Superior temporal gyrus (tissue), 1 donor: ENCODE data around the gene TADA3.
A peak's percentile ranks its signal among the peaks of the same experiment; 100 is the strongest.

ENCODE experiments used
- DNase-seq: peaks from one replicate; pipeline ENCODE4 v3.0.0-alpha.2; 2016; ENCODE audit errors: extremely low spot score

TADA3 gene

DNA sequence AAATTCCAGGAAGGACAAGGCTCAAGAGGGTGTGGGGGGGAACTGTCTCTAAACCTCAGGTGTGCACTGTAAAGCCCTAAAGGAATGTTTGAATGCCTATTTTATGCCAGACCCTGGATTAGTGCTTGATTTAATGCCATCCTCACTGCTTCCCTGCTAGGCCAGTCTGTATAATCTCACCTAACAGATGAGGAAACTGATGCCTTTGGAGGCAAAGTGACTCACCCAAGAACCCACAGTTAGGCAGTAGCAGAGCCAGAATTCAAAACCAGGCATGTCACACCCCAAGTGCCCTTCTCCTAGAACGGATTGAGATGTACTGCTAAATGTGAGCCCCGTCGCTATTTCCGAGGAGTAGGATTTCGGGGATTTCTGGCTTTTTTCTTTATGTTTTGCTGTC is 30.4 kb downstream of the TADA3 start:
- no peak for DNase-seq

- no peak for DNase-seq
Measured at GRCh38 chr3:9760779-9761505, 31.3 kb downstream of the TADA3 start.

GRCh38 chr3:9757427-9757826 is 34.8 kb downstream of the TADA3 start:
- no peak for DNase-seq

DNA sequence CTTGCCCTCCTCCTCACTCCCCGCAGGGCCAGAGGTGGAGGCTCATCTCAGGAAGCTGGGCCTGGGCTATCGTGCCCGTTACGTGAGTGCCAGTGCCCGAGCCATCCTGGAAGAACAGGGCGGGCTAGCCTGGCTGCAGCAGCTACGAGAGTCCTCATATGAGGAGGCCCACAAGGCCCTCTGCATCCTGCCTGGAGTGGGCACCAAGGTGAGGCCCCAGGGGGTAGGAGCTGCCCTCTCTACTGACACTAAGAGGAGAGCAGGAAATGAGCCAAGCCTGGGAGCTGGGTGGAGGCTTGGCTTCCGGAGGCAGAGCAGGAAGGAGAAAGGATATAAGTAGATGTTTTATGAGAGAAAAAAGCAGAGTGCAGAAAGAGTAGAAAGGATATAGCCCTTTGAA is 37.6 kb downstream of the TADA3 start:
- no peak for DNase-seq

GRCh38 chr3:9750556-9751411 is 41.5 kb downstream of the TADA3 start:
- no peak for DNase-seq

DNA sequence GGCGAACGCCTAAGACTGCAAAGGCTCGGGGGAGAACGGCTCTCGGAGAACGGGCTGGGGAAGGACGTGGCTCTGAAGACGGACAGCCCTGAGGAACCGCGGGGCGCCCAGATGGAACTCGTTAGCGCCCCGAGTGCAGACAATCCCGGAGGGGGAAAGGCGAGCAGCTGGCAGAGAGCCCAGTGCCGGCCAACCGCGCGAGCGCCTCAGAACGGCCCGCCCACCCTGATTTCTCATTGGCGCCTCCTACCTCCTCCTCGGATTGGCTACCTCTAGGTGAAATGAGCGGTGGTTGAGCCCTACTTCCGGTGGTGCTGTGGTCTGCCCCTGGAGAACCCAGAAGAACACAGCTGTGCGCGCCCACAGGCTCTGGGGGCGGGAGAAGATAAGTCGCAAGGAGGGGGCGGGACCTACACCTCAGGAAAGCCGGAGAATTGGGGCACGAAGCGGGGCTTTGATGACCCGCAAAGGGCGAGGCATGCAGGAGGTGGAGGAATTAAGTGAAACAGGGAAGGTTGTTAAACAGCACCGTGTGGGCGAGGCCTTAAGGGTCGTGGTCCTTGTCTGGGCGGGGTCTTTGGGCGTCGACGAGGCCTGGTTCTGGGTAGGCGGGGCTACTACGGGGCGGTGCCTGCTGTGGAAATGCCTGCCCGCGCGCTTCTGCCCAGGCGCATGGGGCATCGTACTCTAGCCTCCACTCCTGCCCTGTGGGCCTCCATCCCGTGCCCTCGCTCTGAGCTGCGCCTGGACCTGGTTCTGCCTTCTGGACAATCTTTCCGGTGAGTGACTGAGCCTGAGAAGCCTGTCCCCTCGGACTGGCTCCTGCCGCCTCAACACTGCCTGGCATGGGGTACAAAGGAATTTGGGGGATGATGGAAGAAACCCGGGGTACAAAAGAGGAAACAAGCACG is 42.4 kb downstream of the TADA3 start, which contains the start of gene OGG1:
TSS of gene OGG1 (plus strand) at position 308 of the 911 bp plus-strand sequence. CDS start at position 643, 335 bp downstream.
- peak; percentile 98 for DNase-seq

DNA sequence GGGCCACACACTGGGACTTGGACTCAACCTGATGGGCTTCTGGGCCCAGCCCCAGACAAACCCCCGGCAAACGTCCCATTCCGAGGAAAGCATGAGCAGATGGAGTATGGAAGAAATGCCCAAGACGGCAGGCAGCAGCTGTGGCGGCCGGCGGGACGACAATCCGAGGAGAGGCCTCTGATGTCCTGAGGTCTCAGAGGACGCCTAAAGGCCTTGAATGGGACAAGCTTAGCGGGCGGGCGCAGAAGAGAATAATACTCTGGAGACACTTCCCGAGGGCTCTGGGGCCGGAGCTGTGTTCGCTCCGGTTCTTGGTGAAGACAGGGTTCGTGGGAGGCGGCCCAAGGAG is 43.0 kb downstream of the TADA3 start:
- no peak for DNase-seq

GRCh38 chr3:9748031-9748430 is 44.2 kb downstream of the TADA3 start:
- no peak for DNase-seq

DNA sequence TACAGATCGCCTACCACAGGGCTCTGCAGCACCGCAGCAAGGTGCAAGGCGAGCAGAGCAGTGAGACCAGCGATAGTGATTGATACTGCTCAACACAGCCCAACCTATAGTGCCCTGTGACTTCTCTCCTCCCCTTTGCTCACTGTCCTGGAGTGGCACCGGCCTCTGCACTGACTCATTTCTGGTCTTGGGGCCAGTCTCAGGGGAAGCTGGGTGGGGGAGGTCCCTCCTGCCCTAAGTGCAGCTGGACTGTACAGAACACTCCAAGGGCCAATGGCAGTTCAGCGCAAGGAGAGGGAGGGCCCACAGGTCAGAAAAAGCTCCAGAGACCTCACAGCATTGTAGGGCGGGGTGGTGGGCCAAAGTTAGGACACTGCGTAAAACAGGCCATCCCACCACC is 45.0 kb downstream of the TADA3 start:
- DNase-seq: no peak

- peak; percentile 47 for DNase-seq
Measured at GRCh38 chr3:9746330-9746729, 45.9 kb downstream of the TADA3 start.

GRCh38 chr3:9745521-9745920 is 46.8 kb downstream of the TADA3 start:
- no peak for DNase-seq

DNA sequence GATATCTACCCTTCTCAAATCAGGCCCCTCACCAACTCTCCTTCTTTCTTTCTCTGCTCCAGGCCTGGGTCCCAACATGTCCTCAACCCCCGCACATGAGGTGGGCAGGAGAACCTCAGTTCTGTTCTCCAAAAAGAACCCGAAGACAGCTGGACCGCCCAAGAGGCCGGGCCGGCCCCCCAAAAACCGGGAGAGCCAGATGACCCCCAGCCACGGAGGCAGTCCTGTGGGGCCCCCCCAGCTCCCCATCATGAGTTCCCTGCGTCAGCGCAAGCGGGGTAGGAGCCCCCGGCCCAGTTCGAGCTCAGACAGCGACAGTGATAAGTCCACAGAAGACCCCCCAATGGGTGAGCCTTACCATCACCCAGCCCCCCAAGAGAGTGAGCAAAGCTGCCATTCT is 48.1 kb downstream of the TADA3 start:
- DNase-seq: no peak

DNA sequence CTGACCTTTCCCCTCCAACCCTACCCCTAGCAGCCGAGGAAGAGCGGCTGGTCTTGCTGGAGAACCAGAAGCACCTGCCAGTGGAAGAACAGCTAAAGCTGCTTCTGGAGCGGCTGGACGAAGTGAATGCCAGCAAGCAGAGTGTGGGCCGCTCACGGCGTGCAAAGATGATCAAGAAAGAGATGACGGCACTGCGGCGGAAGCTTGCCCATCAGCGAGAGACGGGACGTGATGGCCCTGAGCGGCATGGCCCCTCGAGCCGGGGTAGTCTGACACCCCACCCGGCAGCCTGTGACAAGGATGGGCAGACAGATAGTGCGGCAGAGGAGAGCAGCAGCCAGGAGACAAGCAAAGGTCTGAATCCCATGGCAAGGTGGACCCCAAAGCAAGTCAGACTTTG is 48.7 kb downstream of the TADA3 start:
- DNase-seq: no peak

GRCh38 chr3:9742560-9742959 is 49.7 kb downstream of the TADA3 start:
- no peak for DNase-seq

DNA sequence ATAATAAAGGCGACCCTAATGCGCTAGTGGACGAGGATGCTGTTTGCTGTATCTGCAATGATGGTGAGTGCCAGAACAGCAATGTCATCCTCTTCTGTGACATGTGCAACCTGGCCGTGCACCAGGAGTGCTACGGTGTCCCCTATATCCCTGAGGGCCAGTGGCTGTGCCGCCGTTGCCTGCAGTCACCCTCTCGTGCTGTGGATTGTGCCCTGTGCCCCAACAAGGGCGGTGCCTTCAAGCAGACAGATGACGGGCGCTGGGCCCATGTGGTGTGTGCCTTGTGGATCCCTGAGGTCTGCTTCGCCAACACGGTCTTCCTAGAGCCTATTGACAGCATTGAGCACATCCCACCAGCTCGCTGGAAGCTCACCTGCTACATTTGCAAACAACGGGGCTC is 53.1 kb downstream of the TADA3 start:
- no peak for DNase-seq

- peak; percentile 59 for DNase-seq
Measured at GRCh38 chr3:9736831-9737230, 55.4 kb downstream of the TADA3 start.

DNA sequence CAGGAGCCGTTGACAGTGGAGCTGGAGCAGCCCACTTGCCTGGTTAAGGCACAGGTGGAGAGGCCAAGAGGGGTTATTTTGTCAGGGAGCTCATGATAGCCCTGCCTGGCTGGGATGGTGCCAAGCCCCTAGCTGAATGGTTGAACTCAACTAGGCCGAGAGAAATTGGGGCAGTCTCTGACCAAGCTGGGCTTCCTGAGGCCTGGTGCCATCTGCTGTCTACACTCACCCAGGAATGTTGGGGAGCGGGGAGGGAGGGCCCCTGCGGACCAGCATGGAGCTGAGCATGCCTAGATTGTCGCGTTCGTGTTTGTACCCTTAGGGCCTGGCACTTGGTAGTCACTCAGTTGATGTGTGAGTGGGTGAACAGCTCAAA is 59.5 kb downstream of the TADA3 start:
- no peak for DNase-seq

DNA sequence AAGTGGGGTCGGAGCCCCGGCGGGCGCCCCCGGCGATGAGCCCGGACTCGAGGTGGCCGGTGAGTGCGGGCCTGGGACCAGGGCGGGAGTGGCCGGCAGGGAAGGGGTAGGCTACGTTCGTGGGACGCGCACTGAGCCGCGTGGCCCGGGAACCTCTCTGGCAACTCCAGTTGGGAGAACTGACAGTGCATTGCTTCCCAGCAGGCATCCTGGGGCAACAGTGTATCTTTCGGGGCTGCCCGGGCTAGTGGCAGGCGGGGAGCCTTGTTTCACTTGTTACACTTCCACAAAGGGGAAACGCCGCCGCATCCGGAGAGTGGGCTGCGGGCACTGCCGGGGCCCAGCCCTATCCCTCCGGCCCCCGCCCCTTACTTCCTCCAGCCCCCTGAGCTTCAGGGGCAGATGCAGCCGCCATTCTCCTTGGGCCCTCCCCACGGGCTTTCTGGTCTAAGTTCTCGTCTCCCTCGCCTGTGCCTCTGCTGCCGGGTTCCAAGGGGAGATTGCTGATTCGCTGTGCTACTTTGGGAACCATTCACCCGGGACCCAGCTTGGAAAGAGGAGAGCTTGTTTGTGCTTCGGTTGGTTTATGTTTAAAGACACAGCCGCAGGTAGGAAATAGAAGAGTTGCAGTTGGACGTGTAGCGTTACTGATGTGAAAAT is 60.1 kb downstream of the TADA3 start:
- DNase-seq: no peak

DNA sequence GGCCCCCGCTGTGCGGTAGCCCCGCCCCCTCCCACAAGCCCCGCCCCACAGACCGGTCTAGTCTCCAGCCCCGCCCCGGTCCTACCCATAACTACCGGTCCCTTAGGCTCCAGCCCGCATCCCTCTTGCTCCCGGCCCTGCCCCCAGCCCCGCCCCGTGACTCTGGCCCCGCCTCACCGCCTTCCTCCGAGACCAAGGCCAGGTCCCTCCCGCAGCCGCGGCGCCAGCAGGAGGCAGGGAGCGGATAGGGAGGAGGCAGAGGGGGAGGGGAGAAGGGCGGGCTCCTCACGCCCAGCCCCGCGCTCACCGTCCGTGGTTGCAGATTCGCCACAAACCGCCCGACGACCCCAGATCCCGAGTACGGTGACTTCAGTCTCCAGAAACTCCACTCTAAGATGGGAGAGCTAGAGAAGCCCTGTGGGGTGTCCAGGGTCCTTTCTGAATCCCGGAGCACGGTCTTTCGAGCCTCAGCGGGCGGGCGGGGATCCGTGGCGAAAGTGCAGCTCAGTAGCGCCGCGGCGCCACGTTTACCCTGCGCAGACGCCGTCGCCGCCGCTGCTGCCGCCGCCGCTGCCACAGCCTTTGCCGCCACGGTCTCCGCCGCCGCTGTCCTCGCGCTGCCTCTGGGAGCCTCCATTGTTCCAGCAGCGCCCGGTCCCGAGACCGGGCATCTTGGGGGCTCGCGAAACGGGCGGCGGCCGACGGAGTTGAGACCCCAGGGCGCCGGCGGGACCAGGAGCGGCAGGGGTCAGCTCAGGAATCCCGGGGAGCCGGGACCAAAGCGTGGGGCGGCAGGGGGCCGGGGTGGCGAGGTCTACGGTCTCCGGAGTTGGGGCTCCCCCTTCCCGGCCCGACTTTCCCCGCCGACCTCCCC is 60.8 kb downstream of the TADA3 start, which contains the start of gene BRPF1:
TSS of gene BRPF1 (plus strand) at position 530 of the 874 bp plus-strand sequence. CDS start 2,406 bp downstream, outside the sequence.
- peak; percentile 92 for DNase-seq

- DNase-seq: peak; percentile 19
Measured at GRCh38 chr3:9730657-9731205, 61.5 kb downstream of the TADA3 start.
